Measurements from ENCODE around the gene LIG1.

Gene LIG1

DNA sequence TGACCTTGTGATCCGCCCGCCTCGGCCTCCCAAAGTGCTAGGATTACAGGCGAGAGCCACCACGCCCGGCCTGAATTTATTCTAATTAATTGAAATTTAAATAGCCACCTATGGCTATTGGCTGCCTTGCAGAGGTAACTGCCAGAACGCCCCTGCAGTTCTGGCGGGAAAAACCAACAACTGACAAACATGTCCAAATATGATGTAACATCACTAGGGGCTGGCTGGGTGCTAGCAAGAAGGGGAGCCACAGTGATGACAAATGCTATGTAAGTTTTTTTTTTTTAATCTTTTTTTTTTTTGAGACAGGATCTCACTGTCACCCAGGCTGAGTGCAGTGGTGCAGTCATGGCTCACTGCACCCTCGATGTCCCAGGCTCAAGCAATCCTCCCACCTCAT is 13.2 kb upstream of the LIG1 start:
- no peak overlapping the region for H3K4me3 ChIP-seq (replicated peaks; ENCODE audit: low read depth, low read length)
- DNase-seq (ENCODE audit: extremely low read depth, low read depth): no peak
- TF ChIP-seq CTCF (IDR thresholded peaks at IDR 0.05; ENCODE audit: low read depth, low read length, missing control alignments): no peak

DNA sequence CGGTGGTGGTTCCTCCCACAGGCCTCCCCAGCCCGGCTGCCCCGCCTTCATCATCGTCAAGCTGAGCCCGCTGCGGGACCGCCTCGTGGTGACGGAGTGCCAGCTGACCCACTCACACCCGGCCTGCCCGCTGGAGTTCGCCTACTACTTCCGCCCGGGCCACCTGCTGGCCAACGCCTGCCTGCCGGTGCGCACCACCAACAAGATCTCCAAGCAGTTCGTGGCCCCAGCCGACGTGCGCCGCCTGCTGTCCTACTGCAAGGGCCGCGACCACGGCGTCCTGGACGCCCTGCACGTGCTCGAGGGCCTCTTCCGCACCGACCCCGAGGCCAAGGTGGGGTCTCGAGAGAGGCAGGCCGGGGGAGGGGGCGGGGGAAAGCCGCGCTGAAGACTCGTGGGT is 12.3 kb upstream of the LIG1 start:
- TF ChIP-seq CTCF (IDR thresholded peaks at IDR 0.05; ENCODE audit: low read depth, low read length, missing control alignments): no peak
- no peak overlapping the region for H3K4me3 ChIP-seq (replicated peaks; ENCODE audit: low read depth, low read length)
- no peak for DNase-seq (ENCODE audit: extremely low read depth, low read depth)

- H3K4me3 ChIP-seq (replicated peaks; ENCODE audit: low read depth, low read length): no peak overlapping the region
- no peak for DNase-seq (ENCODE audit: extremely low read depth, low read depth)
- no peak for TF ChIP-seq CTCF (IDR thresholded peaks at IDR 0.05; ENCODE audit: low read depth, low read length, missing control alignments)
These were observed 11.4 kb upstream of the LIG1 start for GRCh38 chr19:48181505-48181904.

DNA sequence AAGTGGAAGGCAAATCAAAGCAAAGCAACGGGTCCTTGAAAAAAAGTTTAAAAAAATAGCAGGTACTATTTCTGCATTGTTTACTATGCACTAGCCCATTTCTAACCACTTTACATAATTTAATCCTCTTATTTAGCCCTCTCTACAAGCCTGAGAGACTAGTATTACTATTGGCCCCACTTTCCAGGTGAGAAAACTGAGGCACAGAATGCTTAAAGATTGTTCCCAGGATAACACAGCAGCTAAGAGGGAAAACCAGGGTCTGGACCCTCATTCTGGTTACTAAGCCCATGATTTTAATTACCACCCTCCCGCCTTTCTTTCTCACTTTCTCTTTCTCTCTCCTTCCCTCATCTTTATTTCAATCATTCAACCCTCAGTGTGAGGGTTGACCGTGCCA is 6.1 kb upstream of the LIG1 start:
- no peak for DNase-seq (ENCODE audit: extremely low read depth, low read depth)
- no peak overlapping the region for H3K4me3 ChIP-seq (replicated peaks; ENCODE audit: low read depth, low read length)
- no peak for TF ChIP-seq CTCF (IDR thresholded peaks at IDR 0.05; ENCODE audit: low read depth, low read length, missing control alignments)

DNA sequence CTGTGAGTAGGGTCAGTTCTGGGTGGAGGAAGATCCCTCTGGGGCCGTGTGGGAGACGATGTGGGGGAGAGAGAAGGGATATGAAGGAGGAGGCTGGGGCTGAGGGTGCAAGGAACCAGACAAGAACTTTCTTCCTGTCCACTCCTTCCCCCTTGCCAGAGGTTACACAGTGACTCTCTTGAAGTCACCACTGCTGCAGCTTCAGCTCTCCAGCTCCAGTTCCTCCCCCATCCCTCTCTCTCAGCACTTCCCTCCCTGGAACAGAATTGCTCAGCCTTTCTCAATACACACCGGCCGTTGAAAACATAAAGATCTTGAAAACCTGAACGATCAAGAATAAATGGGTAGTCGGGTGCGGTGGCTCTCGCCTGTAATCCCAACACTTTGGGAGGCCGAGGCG is 5.4 kb upstream of the LIG1 start:
- DNase-seq (ENCODE audit: extremely low read depth, low read depth): no peak
- H3K4me3 ChIP-seq (replicated peaks; ENCODE audit: low read depth, low read length): no peak overlapping the region
- no peak for TF ChIP-seq CTCF (IDR thresholded peaks at IDR 0.05; ENCODE audit: low read depth, low read length, missing control alignments)

DNA sequence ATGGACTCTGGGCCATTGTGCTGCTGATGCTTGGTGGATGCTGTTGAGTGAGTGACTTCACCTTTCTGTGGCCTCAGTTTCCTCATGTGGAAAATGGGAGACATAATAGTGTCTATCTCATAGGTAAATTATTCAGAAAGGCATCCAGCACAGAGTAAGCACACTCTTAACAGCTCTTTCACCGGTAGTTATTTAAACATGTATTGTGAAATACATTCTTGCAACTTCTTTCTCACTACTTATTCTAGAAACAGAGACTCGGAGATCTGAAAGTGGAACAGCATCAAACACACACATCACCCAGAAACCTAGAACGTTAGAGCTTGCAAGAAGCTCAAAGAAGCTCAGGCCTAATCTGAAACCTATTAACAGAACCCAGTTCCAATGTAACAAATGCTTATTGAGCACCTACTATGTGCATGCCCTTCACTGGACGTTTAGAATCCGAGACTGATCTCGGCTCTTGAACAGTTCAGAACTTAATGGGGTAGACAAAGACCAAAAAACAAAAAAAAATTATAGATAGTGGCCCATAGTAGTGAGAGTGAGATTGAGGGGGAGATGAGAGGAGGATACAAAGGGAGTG is 4.4 kb upstream of the LIG1 start:
- TF ChIP-seq CTCF (IDR thresholded peaks at IDR 0.05; ENCODE audit: low read depth, low read length, missing control alignments): no peak
- no peak for DNase-seq (ENCODE audit: extremely low read depth, low read depth)
- H3K4me3 ChIP-seq (replicated peaks; ENCODE audit: low read depth, low read length): no peak overlapping the region

DNA sequence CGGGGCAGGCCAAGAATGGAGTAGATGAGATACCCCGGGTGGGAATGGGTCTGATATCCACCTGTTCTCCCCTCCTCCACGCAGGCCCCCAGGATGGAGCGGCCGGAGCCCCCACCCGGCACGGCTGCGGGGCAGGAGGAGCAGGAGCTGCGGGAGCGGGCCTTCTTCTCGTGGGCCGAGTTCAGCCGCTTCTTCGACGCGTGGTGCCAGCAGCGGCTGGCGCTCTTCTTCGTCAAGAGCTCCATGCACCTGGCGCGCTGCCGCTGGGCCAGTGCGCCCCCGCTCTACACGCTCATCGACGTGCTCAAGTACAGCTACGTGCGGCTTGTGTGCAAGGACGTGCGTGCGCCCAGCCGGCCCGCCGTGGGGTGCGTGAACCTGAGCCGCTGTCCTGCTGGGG is 1.6 kb upstream of the LIG1 start:
- no peak for DNase-seq (ENCODE audit: extremely low read depth, low read depth)
- peak overlapping the region; percentile 91 for H3K4me3 ChIP-seq (replicated peaks; ENCODE audit: low read depth, low read length)
- TF ChIP-seq CTCF (IDR thresholded peaks at IDR 0.05; ENCODE audit: low read depth, low read length, missing control alignments): no peak
